OCI-LY7 (cell line): ENCODE measurements around the gene UAP1L1. TPM values are rescaled to one million over a fixed set of nuclear protein-coding genes. Genes with fewer than 3 reads are reported as not detected.

ENCODE experiments used
- BruUV-seq: library from RNA; stranded (reverse); fragments of 400-500 nt; replicated peaks from 2 replicates; lab custom pipeline; 2021; lab: Mats Ljungman, UMichigan
- CTCF ChIA-PET: fragments of 300-600 bp; sonication (Branson Sonifier 250); formaldehyde crosslinking; loops from one replicate; lab custom pipeline; 2022; ENCODE audit warnings: antibody characterized with exemption; ENCODE audit not compliant: unreplicated experiment; lab: Charles Lee
- POLR2A ChIA-PET: fragments of 300-600 bp; sonication (Branson Sonifier 250); formaldehyde crosslinking; loops from one replicate; lab custom pipeline; 2022; ENCODE audit warnings: antibody characterized with exemption; lab: Charles Lee
- DNase-seq: peaks from one replicate; pipeline ENCODE4 v3.0.0-alpha.2; 2015; ENCODE audit warnings: low spot score
- H2AFZ ChIP-seq: fragments of 200-600 bp; sonication (generic), shearing (Covaris generic); 2 replicates; pipeline ENCODE4 v1.6.1; 2014; ENCODE audit warnings: mild to moderate bottlenecking, antibody characterized with exemption, low read length, moderate library complexity
- H3K27ac ChIP-seq: fragments of 200-600 bp; sonication (generic); 2 replicates; pipeline ENCODE4 v1.5.1; 2014; ENCODE audit warnings: mixed run types, low read depth, mild to moderate bottlenecking, moderate library complexity, low read length, inconsistent platforms; ENCODE audit not compliant: poor library complexity, severe bottlenecking
- H3K36me3 ChIP-seq: fragments of 200-600 bp; sonication (generic); 2 replicates; pipeline ENCODE4 v1.6.1; 2014; ENCODE audit warnings: mild to moderate bottlenecking, antibody characterized with exemption, low read length, moderate library complexity, mixed read lengths; ENCODE audit not compliant: insufficient read depth
- H3K4me1 ChIP-seq: fragments of 200-600 bp; sonication (generic); 2 replicates; pipeline ENCODE4 v1.5.1; 2014; ENCODE audit warnings: mild to moderate bottlenecking, low read length; ENCODE audit not compliant: insufficient read depth, poor library complexity, severe bottlenecking
- H3K4me2 ChIP-seq: fragments of 200-600 bp; sonication (generic); 2 replicates; pipeline ENCODE4 v1.6.1; 2014; ENCODE audit warnings: mild to moderate bottlenecking, low read length
- H3K4me3 ChIP-seq: fragments of 200-600 bp; sonication (generic); 2 replicates; pipeline ENCODE4 v1.5.1; 2014; ENCODE audit warnings: mild to moderate bottlenecking, low read depth, low read length; ENCODE audit not compliant: poor library complexity, severe bottlenecking
- H3K79me2 ChIP-seq: fragments of 200-600 bp; sonication (generic); 2 replicates; pipeline ENCODE4 v1.6.1; 2016; ENCODE audit warnings: low read depth, mild to moderate bottlenecking, low read length, moderate library complexity, mixed read lengths; ENCODE audit not compliant: insufficient read depth
- H3K9me2 ChIP-seq: fragments of 200-600 bp; sonication (generic); 2 replicates; pipeline ENCODE4 v1.6.1; 2016; ENCODE audit warnings: mild to moderate bottlenecking, low read length, mixed read lengths; ENCODE audit not compliant: insufficient read depth
- H3K9me3 ChIP-seq: fragments of 200-600 bp; sonication (generic); 2 replicates; pipeline ENCODE4 v1.6.1; 2014; ENCODE audit warnings: mild to moderate bottlenecking, mixed run types, low read length, mixed read lengths
- H4K20me1 ChIP-seq: fragments of 200-600 bp; sonication (generic); 2 replicates; pipeline ENCODE4 v1.6.1; 2014; ENCODE audit warnings: mild to moderate bottlenecking, antibody characterized with exemption, low read length, moderate library complexity, mixed read lengths; ENCODE audit not compliant: insufficient read depth
- CTCF ChIP-seq: fragments of 200-600 bp; sonication (generic); conservative IDR thresholded peaks from 2 replicates; pipeline ENCODE4 v1.5.1; 2014; ENCODE audit warnings: mild to moderate bottlenecking, antibody characterized with exemption, low read length, moderate library complexity, mixed read lengths
- EZH2phosphoT487 ChIP-seq: fragments of 200-600 bp; sonication (generic); IDR thresholded peaks from 2 replicates; pipeline ENCODE4 v1.6.1; 2018; ENCODE audit warnings: low read depth, borderline replicate concordance, mild to moderate bottlenecking, mixed run types, antibody characterized with exemption, low read length, moderate library complexity, mixed read lengths
- intact Hi-C: fragments of 100-400 bp; cut with micrococcal nuclease; formaldehyde crosslinking; loops from one replicate; pipeline ENCODE4 v1.10.0; 2022; ENCODE audit not compliant: unreplicated experiment
- total RNA-seq, 2 experiments: library from RNA; depleted of rRNA in 1 of 2; stranded (reverse); fragments of >200 nt in 1 of 2; shearing (Covaris generic) in 1 of 2; gene quantifications; 2 replicates each; pipeline ENCODE4 v1.2.3, GENCODE V29; 2014 to 2022

Gene UAP1L1
- total RNA-seq, 2 experiments from 2014 or later, result 5.7 to 16.7 TPM

GRCh38 chr9:137034709-137035506, 42.4 kb upstream of the UAP1L1 start:
- H3K27ac ChIP-seq, result no peak overlapping the region
- intact Hi-C loops, result loop anchor here (1.0 kb wide), 1 partner anchor 248 kb away; no protein-coding TSS in a partner anchor
- no peaks in the 10 kb centered on the region for H3K9me3 ChIP-seq
- no peak for TF ChIP-seq EZH2phosphoT487
- TF ChIP-seq CTCF, result peak; percentile 88
- no peaks in the 10 kb centered on the region for H4K20me1 ChIP-seq
- peak; percentile 90 for DNase-seq
- peak overlapping the region; percentile 36 for H3K4me2 ChIP-seq
- peaks cover 30% of the 10 kb centered on the region for H3K4me1 ChIP-seq
- no peaks in the 10 kb centered on the region for H3K36me3 ChIP-seq
- no peak overlapping the region for H2AFZ ChIP-seq
- H3K4me3 ChIP-seq, result no peak overlapping the region
- ChIA-PET POLR2A (interaction anchor here (0.6 to 0.9 kb wide), 2 partner anchors 59 to 87 kb away, joined by 3 read pairs; no protein-coding TSS in a partner anchor), CTCF (interaction anchor here (0.6 to 1.5 kb wide), 9 partner anchors 9 to 342 kb away, joined by 3 to 8 read pairs (median 3); partner anchors contain the start of gene FBXW5)
- no TSS peak for BruUV-seq
- H3K9me2 ChIP-seq, result no peaks in the 10 kb centered on the region
- no peaks in the 10 kb centered on the region for H3K79me2 ChIP-seq

GRCh38 chr9:137035507-137035834, 41.8 kb upstream of the UAP1L1 start:
- intact Hi-C loops, result loop anchor here (1.0 kb wide), 1 partner anchor 248 kb away; no protein-coding TSS in a partner anchor
- ChIA-PET CTCF (interaction anchor here (0.6 to 1.5 kb wide), 8 partner anchors 8 to 342 kb away, joined by 3 to 8 read pairs (median 3); partner anchors contain the start of gene FBXW5), POLR2A (no interaction called here)
- H3K27ac ChIP-seq, result no peak overlapping the region
- no peak overlapping the region for H3K4me3 ChIP-seq
- H4K20me1 ChIP-seq, result no peaks in the 10 kb centered on the region
- H3K4me2 ChIP-seq, result no peak overlapping the region
- peaks cover 26% of the 10 kb centered on the region for H3K4me1 ChIP-seq
- H3K9me2 ChIP-seq, result no peaks in the 10 kb centered on the region
- no peak for DNase-seq
- BruUV-seq, result no TSS peak
- no peaks in the 10 kb centered on the region for H3K36me3 ChIP-seq
- no peaks in the 10 kb centered on the region for H3K9me3 ChIP-seq
- no peak overlapping the region for H2AFZ ChIP-seq
- no peaks in the 10 kb centered on the region for H3K79me2 ChIP-seq
- peak; percentile 60 for TF ChIP-seq CTCF
- no peak for TF ChIP-seq EZH2phosphoT487
